B cell (primary cell): ENCODE results near the gene MDH2. TPM values are rescaled to one million over a fixed set of nuclear protein-coding genes. Genes with fewer than 3 reads are reported as not detected.

Source experiments
- ATAC-seq: fragments of 200-7000 bp; cut with Tn5 transposase; one replicate; pipeline ENCODE4 v1.10.0; 2021; ENCODE audit warnings: low read depth, mild to moderate bottlenecking, moderate number of reproducible peaks, moderate library complexity
- CTCF ChIA-PET: fragments of 350-600 bp; sonication (Branson Sonifier 250); formaldehyde crosslinking; loops from one replicate; lab custom pipeline; 2021; ENCODE audit warnings: antibody characterized with exemption, inconsistent platforms; lab: Charles Lee
- POLR2A ChIA-PET: fragments of 350-600 bp; sonication (Branson Sonifier 250); formaldehyde crosslinking; loops from one replicate; lab custom pipeline; 2021; ENCODE audit warnings: antibody characterized with exemption; lab: Charles Lee
- DNase-seq: peaks from one replicate; pipeline ENCODE4 v3.0.0; 2013
- H2AFZ ChIP-seq: 2 replicates; pipeline ENCODE4 v1.6.1; 2012; ENCODE audit warnings: mild to moderate bottlenecking, low read depth, low read length; ENCODE audit not compliant: insufficient read depth, poor library complexity, severe bottlenecking
- H3K27ac ChIP-seq, 2 donors: 1 replicate in 1 of 2; 2 replicates in 1 of 2; pipeline ENCODE4 v1.5.1; 2012 to 2013; ENCODE audit warnings: low read length in 2 of 2, mild to moderate bottlenecking in 2 of 2, moderate library complexity in 1 of 2
- H3K27me3 ChIP-seq, 4 experiments: fragments of 200-600 bp in 1 of 4; sonication (generic) in 1 of 4; replicated peaks in 1 of 4; 1 replicate in 2 of 4; 2 replicates in 2 of 4; pipeline versions ENCODE4 v1.6.1 to v1.7.0; 2013 to 2016; ENCODE audit warnings: low read length in 3 of 4, mild to moderate bottlenecking in 2 of 4, mixed read lengths in 1 of 4, moderate library complexity in 1 of 4; ENCODE audit not compliant: insufficient read depth in 4 of 4, control insufficient read depth in 3 of 4; ENCODE audit errors: control extremely low read depth in 1 of 4
- H3K36me3 ChIP-seq, 2 experiments: replicated peaks in 1 of 2; 1 replicate in 1 of 2; 2 replicates in 1 of 2; pipeline versions ENCODE4 v1.6.1 to v1.7.1; 2013; ENCODE audit warnings: low read length in 1 of 2; ENCODE audit not compliant: insufficient read depth in 2 of 2, control insufficient read depth in 1 of 2; ENCODE audit errors: control extremely low read depth in 1 of 2, extremely low read depth in 1 of 2
- H3K4me1 ChIP-seq, 2 donors: fragments of 200-600 bp in 1 of 2; sonication (generic) in 1 of 2; 1 replicate in 1 of 2; 2 replicates in 1 of 2; pipeline versions ENCODE4 v1.5.1 to v1.6.1; 2013 to 2017; ENCODE audit warnings: low read length in 2 of 2; ENCODE audit not compliant: control insufficient read depth in 2 of 2, insufficient read depth in 2 of 2
- H3K4me2 ChIP-seq: replicated peaks from 2 replicates; pipeline ENCODE3; 2012; ENCODE audit warnings: mild to moderate bottlenecking, low read depth, low read length; ENCODE audit not compliant: poor library complexity, severe bottlenecking
- H3K4me3 ChIP-seq, 5 experiments: fragments of 200-600 bp in 1 of 5; sonication (generic) in 1 of 5; 1 replicate in 3 of 5; 2 replicates in 2 of 5; pipeline versions ENCODE4 v1.5.1 to v1.7.0; 2011 to 2016; ENCODE audit warnings: low read length in 4 of 5, mild to moderate bottlenecking in 4 of 5, low read depth in 2 of 5, control low read depth in 1 of 5, moderate library complexity in 1 of 5; ENCODE audit not compliant: insufficient read depth in 1 of 5; ENCODE audit errors: control extremely low read depth in 1 of 5, extremely low read depth in 1 of 5
- H3K79me2 ChIP-seq: fragments of 200-600 bp; sonication (generic); one replicate; pipeline ENCODE4 v1.6.0; 2016; ENCODE audit warnings: low read length; ENCODE audit not compliant: control insufficient read depth, insufficient read depth
- H3K9ac ChIP-seq: fragments of 200-600 bp; sonication (generic); 2 replicates; pipeline ENCODE4 v1.6.1; 2017; ENCODE audit warnings: mild to moderate bottlenecking, low read length, moderate library complexity
- H3K9me3 ChIP-seq, 3 donors: one replicate each; pipeline versions ENCODE4 v1.6.1 to v1.7.1; 2013; ENCODE audit warnings: low read length in 2 of 3; ENCODE audit not compliant: control insufficient read depth in 2 of 3, insufficient read depth in 1 of 3; ENCODE audit errors: control extremely low read depth in 1 of 3
- H4K20me1 ChIP-seq: 2 replicates; pipeline ENCODE4 v1.6.0; 2012; ENCODE audit warnings: mild to moderate bottlenecking, low read length; ENCODE audit not compliant: insufficient read depth, control insufficient read depth, poor library complexity, severe bottlenecking
- H3K27ac Mint-ChIP-seq: one replicate; pipeline ENCODE4 v1.8.0; 2021; ENCODE audit warnings: mixed read lengths
- H3K27me3 Mint-ChIP-seq: one replicate; pipeline ENCODE4 v1.8.0; 2021; ENCODE audit warnings: mixed read lengths
- H3K4me1 Mint-ChIP-seq: one replicate; pipeline ENCODE4 v1.8.0; 2021; ENCODE audit warnings: mixed read lengths
- H3K4me3 Mint-ChIP-seq: one replicate; pipeline ENCODE4 v1.8.0; 2021; ENCODE audit warnings: mixed read lengths
- H3K9me3 Mint-ChIP-seq: one replicate; pipeline ENCODE4 v1.8.0; 2022; ENCODE audit warnings: mixed read lengths; ENCODE audit not compliant: insufficient read depth
- EZH2 ChIP-seq: IDR thresholded peaks from 2 replicates; pipeline ENCODE4 v1.6.1; 2012; ENCODE audit warnings: borderline replicate concordance, low read depth, mild to moderate bottlenecking, moderate library complexity, low read length; ENCODE audit not compliant: insufficient read depth, poor library complexity, severe bottlenecking
- WGBS: methylation state at CpG from one replicate; pipeline ENCODE4 v1.1.5; 2013; ENCODE audit warnings: missing lambda C conversion rate; ENCODE audit not compliant: insufficient coverage; 5-methylcytosine and 5-hydroxymethylcytosine counted together
- intact Hi-C: fragments of 100-400 bp; cut with micrococcal nuclease; formaldehyde crosslinking; loops from one replicate; pipeline ENCODE4 v1.10.0; 2022
- polyA minus RNA-seq: library from RNA; depleted of rRNA, polyadenylated mRNA; stranded (reverse); fragments of >200 nt; gene quantifications from 2 replicates; pipeline ENCODE4 v1.2.3, GENCODE V29; 2012
- polyA plus RNA-seq: library from polyadenylated mRNA; depleted of rRNA; stranded (reverse); fragments of >200 nt; gene quantifications from 2 replicates; pipeline ENCODE4 v1.2.3, GENCODE V29; 2012
- total RNA-seq, 2 donors: library from RNA; stranded (reverse); fragments of 120-200 nt in 1 of 2; gene quantifications; 1 replicate in 1 of 2; 2 replicates in 1 of 2; pipeline versions ENCODE4 v1.2.3 to v1.2.4, GENCODE V29; 2013 to 2022
- TF ChIP-seq, protein P1 (sequence below): fragments of 200-600 bp; IDR thresholded peaks from one replicate; pipeline ENCODE4 v1.8.0; 2022; ENCODE audit warnings: antibody characterized with exemption, mild to moderate bottlenecking

MDH2 gene, protein sequence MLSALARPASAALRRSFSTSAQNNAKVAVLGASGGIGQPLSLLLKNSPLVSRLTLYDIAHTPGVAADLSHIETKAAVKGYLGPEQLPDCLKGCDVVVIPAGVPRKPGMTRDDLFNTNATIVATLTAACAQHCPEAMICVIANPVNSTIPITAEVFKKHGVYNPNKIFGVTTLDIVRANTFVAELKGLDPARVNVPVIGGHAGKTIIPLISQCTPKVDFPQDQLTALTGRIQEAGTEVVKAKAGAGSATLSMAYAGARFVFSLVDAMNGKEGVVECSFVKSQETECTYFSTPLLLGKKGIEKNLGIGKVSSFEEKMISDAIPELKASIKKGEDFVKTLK
- total RNA-seq = 77.1 and 77.2 TPM in 2 replicates
- total RNA-seq (2013) = 52.4 TPM
- 49.1 and 76.9 TPM in 2 replicates for polyA plus RNA-seq
- 40.5 and 52.2 TPM in 2 replicates for polyA minus RNA-seq

GRCh38 chr7:76047811-76048667 is at the start of gene MDH2, which contains the start of gene STYXL1:
TSS of gene MDH2 (plus strand) at chr7:76048106. CDS start at chr7:76048161, 55 bp downstream.
TSS of gene STYXL1 (minus strand) at chr7:76048000. CDS start at chr7:76030523, 17,477 bp downstream.
- Histone ChIP-seq H3K27me3 (no peaks in the 10 kb centered on the region), H3K27ac (peak within 1 kb of the TSS; percentile 77 to 91), H3K4me1 (peaks cover 14 to 16% of the 10 kb centered on the region in 2 donors), H3K36me3 (peaks cover 1 to 11% of the 10 kb centered on the region in 2 experiments), H3K9ac (peak within 1 kb of the TSS; percentile 98), H2AFZ (peak within 1 kb of the TSS; percentile 94), H3K4me3 (peak within 1 kb of the TSS; percentile 91 to 99 (median 99)), H4K20me1 (peaks cover 18% of the 10 kb centered on the region), H3K79me2 (peaks cover 62% of the 10 kb centered on the region), H3K4me2 (peak within 1 kb of the TSS; percentile 98), H3K9me3 (no peaks in the 10 kb centered on the region)
- Mint-ChIP-seq H3K27me3 (no peaks in the 10 kb centered on the region), H3K27ac (peak within 1 kb of the TSS; percentile 93), H3K4me3 (peak within 1 kb of the TSS; percentile 94), H3K9me3 (no peaks in the 10 kb centered on the region), H3K4me1 (peaks cover 44% of the 10 kb centered on the region)
- TF ChIP-seq, protein P1, sequence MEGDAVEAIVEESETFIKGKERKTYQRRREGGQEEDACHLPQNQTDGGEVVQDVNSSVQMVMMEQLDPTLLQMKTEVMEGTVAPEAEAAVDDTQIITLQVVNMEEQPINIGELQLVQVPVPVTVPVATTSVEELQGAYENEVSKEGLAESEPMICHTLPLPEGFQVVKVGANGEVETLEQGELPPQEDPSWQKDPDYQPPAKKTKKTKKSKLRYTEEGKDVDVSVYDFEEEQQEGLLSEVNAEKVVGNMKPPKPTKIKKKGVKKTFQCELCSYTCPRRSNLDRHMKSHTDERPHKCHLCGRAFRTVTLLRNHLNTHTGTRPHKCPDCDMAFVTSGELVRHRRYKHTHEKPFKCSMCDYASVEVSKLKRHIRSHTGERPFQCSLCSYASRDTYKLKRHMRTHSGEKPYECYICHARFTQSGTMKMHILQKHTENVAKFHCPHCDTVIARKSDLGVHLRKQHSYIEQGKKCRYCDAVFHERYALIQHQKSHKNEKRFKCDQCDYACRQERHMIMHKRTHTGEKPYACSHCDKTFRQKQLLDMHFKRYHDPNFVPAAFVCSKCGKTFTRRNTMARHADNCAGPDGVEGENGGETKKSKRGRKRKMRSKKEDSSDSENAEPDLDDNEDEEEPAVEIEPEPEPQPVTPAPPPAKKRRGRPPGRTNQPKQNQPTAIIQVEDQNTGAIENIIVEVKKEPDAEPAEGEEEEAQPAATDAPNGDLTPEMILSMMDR = no peak
- TF ChIP-seq EZH2 = no peak
- POLR2A ChIA-PET = interaction anchor here (0.5 to 1.2 kb wide), 8 partner anchors 53 to 519 kb away, joined by 3 to 11 read pairs (median 3); partner anchors contain the start of genes HSPB1, POR and RHBDD2
- ATAC-seq = peak; percentile 93
- WGBS = under 1% methylated on average over 58 of the region's 58 CpGs
- CTCF ChIA-PET = interaction anchor here (1.0 to 1.6 kb wide), 3 partner anchors 12 to 181 kb away, joined by 3 to 4 read pairs (median 4); no protein-coding TSS in a partner anchor
- intact Hi-C loops = loop anchor here (1.0 to 5.0 kb wide), 5 partner anchors 53 to 309 kb away; partner anchors contain the start of genes POR, RHBDD2, TMEM120A and YWHAG
- peak; percentile 90 for DNase-seq
